Gastrocnemius medialis (tissue), 4 donors: ENCODE results near the gene SLITRK1.

Experiments used
- CTCF ChIP-seq, 5 experiments: fragments of 450-650 bp in 3 of 5; fragments of 200-600 bp in 2 of 5; sonication (generic) in 2 of 5; IDR thresholded peaks in 4 of 5; conservative IDR thresholded peaks in 1 of 5; 1 replicate in 4 of 5; 2 replicates in 1 of 5; pipeline ENCODE4 v1.5.1; 2016 to 2019; ENCODE audit warnings: antibody characterized with exemption in 5 of 5, mild to moderate bottlenecking in 3 of 5, moderate library complexity in 3 of 5
- POLR2A ChIP-seq, 2 donors: fragments of 450-650 bp; IDR thresholded peaks; one replicate each; pipeline ENCODE4 v1.6.1; 2017; ENCODE audit warnings: antibody characterized with exemption in 2 of 2, mild to moderate bottlenecking in 2 of 2, moderate library complexity in 2 of 2

GRCh38 chr13:83884141-83884540, 1.9 kb upstream of the SLITRK1 start:
- no peak for TF ChIP-seq CTCF (IDR thresholded peaks at IDR 0.05 in 4 of 5, conservative IDR thresholded peaks at IDR 0.05 in 1 of 5)
- TF ChIP-seq POLR2A (IDR thresholded peaks at IDR 0.05) = no peak
